Measurements from ENCODE around the gene PKDCC.

The PKDCC gene

GRCh38 chr2:42104621-42105020 is 56.8 kb downstream of the PKDCC start:
- Histone ChIP-seq H3K9ac (ENCODE audit: low read depth, low read length) (no peak overlapping the region), H3K27ac (ENCODE audit: low read depth, low read length) (no peak overlapping the region), H3K4me3 (ENCODE audit: low read depth, low read length) (no peak overlapping the region), H3K27me3 (ENCODE audit: control insufficient read depth, insufficient read depth, low read length) (peaks cover 6% of the 10 kb centered on the region; the same call in 1 of the 2 replicates), H3K36me3 (ENCODE audit: control insufficient read depth, insufficient read depth, low read length) (no peaks in the 10 kb centered on the region), H3K9me3 (ENCODE audit: control insufficient read depth, insufficient read depth, low read length) (0 out of 2 replicates have a peak, but pooled peaks cover 3% of the 10 kb centered on the region), H3K4me1 (ENCODE audit: control insufficient read depth, insufficient read depth, low read length) (peaks cover 37% of the 10 kb centered on the region)

GRCh38 chr2:42105330-42106256 is 57.8 kb downstream of the PKDCC start:
- H3K4me3 ChIP-seq (ENCODE audit: low read depth, low read length): no peak overlapping the region

DNA sequence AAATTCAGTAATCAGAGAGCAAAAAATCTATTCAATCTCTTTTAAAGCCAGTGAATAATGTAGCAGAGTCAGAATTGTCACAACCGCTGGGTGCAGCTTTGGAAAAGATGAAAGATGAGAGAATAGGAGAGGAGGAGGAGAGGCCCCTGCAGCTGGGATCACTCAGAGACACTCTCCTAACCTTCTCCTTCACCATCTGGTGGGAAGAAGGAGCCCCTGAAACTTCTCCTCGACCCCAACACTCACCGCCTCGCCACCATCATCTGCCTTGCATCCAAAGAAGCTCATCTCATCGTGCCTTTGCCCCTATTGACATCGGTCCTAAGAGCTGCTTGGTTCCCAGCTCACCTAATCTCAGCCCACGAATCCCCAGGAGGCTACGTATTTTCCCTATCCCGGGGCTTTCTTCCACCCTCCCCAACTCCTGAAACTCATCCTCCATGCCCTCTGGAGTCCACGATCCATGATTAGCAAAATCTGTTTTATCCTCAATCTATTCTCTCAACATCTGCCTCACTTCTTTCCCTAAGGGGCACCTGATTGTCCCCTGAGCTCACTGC is 58.5 kb downstream of the PKDCC start:
- no peaks in the 10 kb centered on the region for H3K36me3 ChIP-seq (ENCODE audit: control insufficient read depth, insufficient read depth, low read length)
- no peak overlapping the region for H3K27ac ChIP-seq (ENCODE audit: low read depth, low read length)
- no peaks in the 10 kb centered on the region for H3K9me3 ChIP-seq (ENCODE audit: control insufficient read depth, insufficient read depth, low read length)
- H3K9ac ChIP-seq (ENCODE audit: low read depth, low read length): no peak overlapping the region
- peaks cover 37% of the 10 kb centered on the region for H3K4me1 ChIP-seq (ENCODE audit: control insufficient read depth, insufficient read depth, low read length)
- no peaks in the 10 kb centered on the region for H3K27me3 ChIP-seq (ENCODE audit: control insufficient read depth, insufficient read depth, low read length)
- H3K4me3 ChIP-seq (ENCODE audit: low read depth, low read length): no peak overlapping the region

More at GRCh38 chr2:42105330-42106256, 57.8 kb downstream of the PKDCC start:
- Histone ChIP-seq H3K27me3 (ENCODE audit: control insufficient read depth, insufficient read depth, low read length) (peaks cover 2% of the 10 kb centered on the region; the same call in 1 of the 2 replicates), H3K27ac (ENCODE audit: low read depth, low read length) (no peak overlapping the region), H3K36me3 (ENCODE audit: control insufficient read depth, insufficient read depth, low read length) (no peaks in the 10 kb centered on the region), H3K4me1 (ENCODE audit: control insufficient read depth, insufficient read depth, low read length) (peaks cover 37% of the 10 kb centered on the region), H3K9me3 (ENCODE audit: control insufficient read depth, insufficient read depth, low read length) (no peaks in the 10 kb centered on the region), H3K9ac (ENCODE audit: low read depth, low read length) (no peak overlapping the region)

DNA sequence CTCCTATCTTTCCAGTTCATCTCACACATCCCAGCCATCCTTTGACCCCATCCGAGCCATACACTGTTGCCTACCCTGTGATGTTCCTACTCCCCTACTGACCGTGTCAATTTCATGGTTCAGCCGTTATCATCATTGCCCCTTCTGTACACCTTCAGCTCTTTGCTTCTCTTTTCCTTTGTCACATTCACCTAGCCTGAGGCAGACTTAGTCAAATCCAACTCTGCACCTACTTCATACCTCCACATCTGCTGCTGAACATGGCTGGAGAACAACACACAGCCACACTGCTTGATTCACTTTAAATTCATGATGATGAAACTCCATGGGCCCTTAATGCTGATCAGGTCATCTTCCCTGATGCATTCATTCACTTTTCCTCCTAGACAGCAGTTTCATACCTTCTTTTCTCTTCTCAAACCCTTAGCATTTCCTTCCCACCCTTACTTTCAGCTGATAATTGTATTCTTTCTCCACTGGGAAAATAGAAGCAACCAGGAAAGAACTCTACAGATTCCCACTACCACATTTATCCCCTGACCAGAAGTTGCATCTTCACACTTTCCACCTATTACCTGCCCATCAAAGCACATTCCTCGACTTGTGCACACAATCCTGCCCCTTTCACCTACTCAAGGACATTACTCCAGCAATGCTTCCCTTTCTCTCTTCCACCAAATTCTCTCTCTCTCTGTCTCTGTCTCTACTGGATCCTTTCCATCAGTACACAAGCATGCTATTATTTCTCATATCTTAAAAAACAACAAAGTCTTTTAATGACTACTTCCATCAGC is 59.6 kb downstream of the PKDCC start:
- Histone ChIP-seq H3K9ac (ENCODE audit: low read depth, low read length) (no peak overlapping the region), H3K36me3 (ENCODE audit: control insufficient read depth, insufficient read depth, low read length) (no peaks in the 10 kb centered on the region), H3K27me3 (ENCODE audit: control insufficient read depth, insufficient read depth, low read length) (no peaks in the 10 kb centered on the region), H3K9me3 (ENCODE audit: control insufficient read depth, insufficient read depth, low read length) (no peaks in the 10 kb centered on the region), H3K4me3 (ENCODE audit: low read depth, low read length) (no peak overlapping the region), H3K4me1 (ENCODE audit: control insufficient read depth, insufficient read depth, low read length) (peaks cover 32% of the 10 kb centered on the region), H3K27ac (ENCODE audit: low read depth, low read length) (no peak overlapping the region)

Data from HUES48 (cell line).